Measurements from ENCODE around the gene SUPT5H. TPM values are rescaled to one million over a fixed set of nuclear protein-coding genes. Genes with fewer than 3 reads are reported as not detected.

The SUPT5H gene
- total and polyA plus RNA-seq, 2 of the 13 experiments (the other 11 are each of a cell fraction or from before 2014, with no cell fraction given) = 48.2 to 51.7 TPM

GRCh38 chr19:39502640-39503417 is 57.4 kb downstream of the SUPT5H start (continued):
- TF ChIP-seq ZBTB10 (CRISPR knock-in tag; IDR thresholded peaks at IDR 0.05; ENCODE audit: borderline replicate concordance) (peak; percentile 89), RNF219 (CRISPR knock-in tag; IDR thresholded peaks at IDR 0.05) (no peak), SP2 (CRISPR knock-in tag; IDR thresholded peaks at IDR 0.05) (no peak), ATRX (CRISPR knock-in tag; IDR thresholded peaks at IDR 0.05; ENCODE audit: borderline replicate concordance) (no peak), ZFAT (CRISPR knock-in tag; conservative IDR thresholded peaks at IDR 0.05) (peak; percentile 91; the same call in 1 of the 2 replicates), CEBPG (CRISPR knock-in tag; IDR thresholded peaks at IDR 0.05) (0 out of 2 replicates have a peak, but pooled peaks have one; percentile 22), ZNF235 (CRISPR knock-in tag; IDR thresholded peaks at IDR 0.05; ENCODE audit: borderline replicate concordance) (peak; percentile 86), ZNF326 (CRISPR knock-in tag; IDR thresholded peaks at IDR 0.05; ENCODE audit: borderline replicate concordance) (no peak), ZIK1 (CRISPR knock-in tag; IDR thresholded peaks at IDR 0.05; ENCODE audit: borderline replicate concordance, low read depth) (peak; percentile 100), SALL2 (CRISPR knock-in tag; IDR thresholded peaks at IDR 0.05) (peak; percentile 98), ZNF792 (CRISPR knock-in tag; IDR thresholded peaks at IDR 0.05) (peak; percentile 83; the same call in 1 of the 2 replicates), BCL3 (CRISPR knock-in tag; IDR thresholded peaks at IDR 0.05) (peak; percentile 100), SOX6 (IDR thresholded peaks at IDR 0.05) (no peak), SOX6 (CRISPR knock-in tag; IDR thresholded peaks at IDR 0.05) (peak; percentile 12; the same call in 1 of the 2 replicates), THAP9 (CRISPR knock-in tag; IDR thresholded peaks at IDR 0.05; ENCODE audit: borderline replicate concordance) (peak; percentile 53; the same call in 1 of the 2 replicates), MIER2 (CRISPR knock-in tag; IDR thresholded peaks at IDR 0.05) (no peak), ZNF530 (CRISPR knock-in tag; IDR thresholded peaks at IDR 0.05; ENCODE audit: low read depth) (peak; percentile 94), ZNF543 (CRISPR knock-in tag; IDR thresholded peaks at IDR 0.05) (peak; percentile 96; the same call in 1 of the 2 replicates), ZBTB25 (CRISPR knock-in tag; IDR thresholded peaks at IDR 0.05) (peak; percentile 30; the same call in 1 of the 2 replicates)
